OCI-LY1 (cell line): ENCODE results near the gene RBBP4.

ENCODE experiments used
- H2AFZ ChIP-seq: fragments of 200-600 bp; sonication (generic), shearing (Covaris generic); 2 replicates; pipeline ENCODE4 v1.6.0; 2014; ENCODE audit warnings: antibody characterized with exemption, mild to moderate bottlenecking, low read length
- H3F3A ChIP-seq: fragments of 200-600 bp; sonication (generic), shearing (Covaris generic); 2 replicates; pipeline ENCODE4 v1.6.0; 2014; ENCODE audit warnings: mild to moderate bottlenecking, antibody characterized with exemption, low read length, moderate library complexity; ENCODE audit not compliant: insufficient read depth
- H3K27ac ChIP-seq: fragments of 200-600 bp; sonication (generic); 2 replicates; pipeline ENCODE4 v1.5.1; 2014; ENCODE audit warnings: low read length, mixed run types, mild to moderate bottlenecking, low read depth; ENCODE audit not compliant: poor library complexity, severe bottlenecking
- H3K27me3 ChIP-seq: fragments of 200-600 bp; sonication (generic); 2 replicates; pipeline ENCODE4 v1.6.0; 2014; ENCODE audit warnings: antibody characterized with exemption, mild to moderate bottlenecking, low read length, moderate library complexity; ENCODE audit not compliant: insufficient read depth
- H3K36me3 ChIP-seq: fragments of 200-600 bp; sonication (generic); 2 replicates; pipeline ENCODE4 v1.6.1; 2014; ENCODE audit warnings: mild to moderate bottlenecking, antibody characterized with exemption, low read length, moderate library complexity, mixed read lengths; ENCODE audit not compliant: insufficient read depth
- H3K4me1 ChIP-seq: fragments of 200-600 bp; sonication (generic); 2 replicates; pipeline ENCODE4 v1.5.1; 2014; ENCODE audit warnings: mild to moderate bottlenecking, low read length, moderate library complexity; ENCODE audit not compliant: insufficient read depth, severe bottlenecking
- H3K4me2 ChIP-seq: fragments of 200-600 bp; sonication (generic), shearing (Covaris generic); 2 replicates; pipeline ENCODE4 v1.6.1; 2014; ENCODE audit warnings: low read length
- H3K4me3 ChIP-seq: fragments of 200-600 bp; sonication (generic); 2 replicates; pipeline ENCODE4 v1.5.1; 2014; ENCODE audit warnings: low read length, low read depth, mild to moderate bottlenecking, mixed read lengths; ENCODE audit not compliant: poor library complexity, severe bottlenecking
- H3K79me2 ChIP-seq: fragments of 200-600 bp; shearing (Covaris generic); 2 replicates; pipeline ENCODE4 v1.6.1; 2016; ENCODE audit warnings: mixed run types, low read length, mixed read lengths; ENCODE audit not compliant: insufficient read depth
- H3K9ac ChIP-seq: fragments of 200-600 bp; sonication (generic), shearing (Covaris generic); 2 replicates; pipeline ENCODE4 v1.6.1; 2014; ENCODE audit warnings: mild to moderate bottlenecking, low read length, mixed read lengths
- H3K9me2 ChIP-seq: fragments of 200-600 bp; sonication (generic), shearing (Covaris generic); 2 replicates; pipeline ENCODE4 v1.6.1; 2014; ENCODE audit warnings: low read depth, mild to moderate bottlenecking, low read length, mixed read lengths
- H3K9me3 ChIP-seq: fragments of 200-600 bp; shearing (Covaris generic); 2 replicates; pipeline ENCODE4 v1.6.1; 2014; ENCODE audit warnings: low read length, mixed read lengths
- H4K20me1 ChIP-seq: fragments of 200-600 bp; sonication (generic), shearing (Covaris generic); 2 replicates; pipeline ENCODE4 v1.6.0; 2016; ENCODE audit warnings: mild to moderate bottlenecking, low read length; ENCODE audit not compliant: insufficient read depth
- EZH2 ChIP-seq: fragments of 200-600 bp; sonication (generic), shearing (Covaris generic); IDR thresholded peaks from 2 replicates; pipeline ENCODE4 v1.8.0; 2017; ENCODE audit warnings: borderline replicate concordance, mixed run types, mild to moderate bottlenecking, antibody characterized with exemption, low read length, moderate library complexity, mixed read lengths
- TF ChIP-seq, protein P1 (sequence below): fragments of 200-600 bp; sonication (generic), shearing (Covaris generic); IDR thresholded peaks from 2 replicates; pipeline ENCODE4 v1.5.1; 2017; ENCODE audit warnings: mild to moderate bottlenecking, antibody characterized with exemption, low read length, moderate library complexity, mixed read lengths

The RBBP4 gene

GRCh38 chr1:32718527-32718926, 67.5 kb downstream of the RBBP4 start:
- Histone ChIP-seq H3K9ac (no peak overlapping the region), H3F3A (no peaks in the 10 kb centered on the region), H3K4me2 (no peak overlapping the region), H4K20me1 (no peaks in the 10 kb centered on the region), H3K9me3 (no peaks in the 10 kb centered on the region), H3K4me3 (no peak overlapping the region), H3K36me3 (no peaks in the 10 kb centered on the region), H3K27ac (no peak overlapping the region), H3K27me3 (0 out of 2 replicates have a peak, but pooled peaks cover 4% of the 10 kb centered on the region), H3K4me1 (peaks cover 9% of the 10 kb centered on the region), H3K79me2 (no peaks in the 10 kb centered on the region), H3K9me2 (no peaks in the 10 kb centered on the region), H2AFZ (no peak overlapping the region)
- TF ChIP-seq, protein P1, sequence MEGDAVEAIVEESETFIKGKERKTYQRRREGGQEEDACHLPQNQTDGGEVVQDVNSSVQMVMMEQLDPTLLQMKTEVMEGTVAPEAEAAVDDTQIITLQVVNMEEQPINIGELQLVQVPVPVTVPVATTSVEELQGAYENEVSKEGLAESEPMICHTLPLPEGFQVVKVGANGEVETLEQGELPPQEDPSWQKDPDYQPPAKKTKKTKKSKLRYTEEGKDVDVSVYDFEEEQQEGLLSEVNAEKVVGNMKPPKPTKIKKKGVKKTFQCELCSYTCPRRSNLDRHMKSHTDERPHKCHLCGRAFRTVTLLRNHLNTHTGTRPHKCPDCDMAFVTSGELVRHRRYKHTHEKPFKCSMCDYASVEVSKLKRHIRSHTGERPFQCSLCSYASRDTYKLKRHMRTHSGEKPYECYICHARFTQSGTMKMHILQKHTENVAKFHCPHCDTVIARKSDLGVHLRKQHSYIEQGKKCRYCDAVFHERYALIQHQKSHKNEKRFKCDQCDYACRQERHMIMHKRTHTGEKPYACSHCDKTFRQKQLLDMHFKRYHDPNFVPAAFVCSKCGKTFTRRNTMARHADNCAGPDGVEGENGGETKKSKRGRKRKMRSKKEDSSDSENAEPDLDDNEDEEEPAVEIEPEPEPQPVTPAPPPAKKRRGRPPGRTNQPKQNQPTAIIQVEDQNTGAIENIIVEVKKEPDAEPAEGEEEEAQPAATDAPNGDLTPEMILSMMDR: no peak
- no peak for TF ChIP-seq EZH2

GRCh38 chr1:32719681-32720275, 68.8 kb downstream of the RBBP4 start:
- Histone ChIP-seq H3K9me2 (no peaks in the 10 kb centered on the region), H3K27ac (no peak overlapping the region), H3K4me3 (no peak overlapping the region), H2AFZ (no peak overlapping the region), H3K79me2 (no peaks in the 10 kb centered on the region), H3K36me3 (no peaks in the 10 kb centered on the region), H3F3A (no peaks in the 10 kb centered on the region), H3K4me1 (peaks cover 9% of the 10 kb centered on the region), H3K4me2 (no peak overlapping the region), H3K9ac (no peak overlapping the region), H3K9me3 (no peaks in the 10 kb centered on the region), H3K27me3 (0 out of 2 replicates have a peak, but pooled peaks cover 4% of the 10 kb centered on the region), H4K20me1 (no peaks in the 10 kb centered on the region)
- TF ChIP-seq, protein P1: no peak
- no peak for TF ChIP-seq EZH2

DNA sequence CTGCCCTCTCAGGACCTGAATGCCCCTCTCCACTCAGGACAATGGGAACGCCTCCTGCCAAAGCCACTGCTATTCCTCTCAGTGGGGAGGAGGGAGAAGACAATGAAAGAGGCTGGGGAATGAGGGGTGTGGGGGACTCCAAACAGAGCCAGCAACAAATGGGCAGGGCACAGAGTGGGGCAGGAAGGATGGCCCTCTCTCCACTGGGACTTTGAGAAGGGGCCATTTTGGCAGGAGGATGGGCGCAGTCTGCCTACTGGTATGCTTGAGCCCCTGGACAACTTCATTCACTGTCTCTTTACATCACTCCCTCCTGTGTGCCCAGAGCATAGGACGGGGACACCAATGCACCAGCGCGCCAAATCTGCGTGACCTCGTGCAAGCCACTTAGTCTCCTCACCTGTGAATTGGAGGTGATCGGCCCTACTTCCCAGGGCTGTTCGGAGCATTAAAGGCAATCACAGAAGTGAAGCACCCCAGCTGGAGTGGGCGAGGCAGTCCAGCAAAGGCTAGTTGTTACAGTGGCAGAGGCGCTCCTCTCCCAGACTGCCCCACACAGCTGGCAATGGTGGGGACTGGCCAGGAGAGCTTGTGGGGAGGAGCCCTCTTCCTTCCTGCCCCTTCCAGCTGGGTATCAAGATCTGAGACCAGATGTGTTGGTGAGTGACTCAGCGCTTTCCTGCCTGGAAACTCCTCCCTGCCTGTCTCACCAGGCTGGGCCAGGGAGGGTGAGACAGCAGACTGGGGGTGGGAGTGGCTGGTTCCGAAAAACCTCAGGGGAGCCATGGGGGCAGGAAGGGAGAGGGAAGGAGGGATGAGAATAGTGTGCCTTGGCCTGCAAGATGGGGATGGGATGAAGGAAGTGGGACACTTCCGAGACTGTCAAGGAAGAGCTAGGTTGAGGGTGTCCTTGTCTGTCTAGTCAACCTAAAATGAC, 73.9 kb downstream of the RBBP4 start:
- Histone ChIP-seq H3K4me1 (no peaks in the 10 kb centered on the region), H3K79me2 (no peaks in the 10 kb centered on the region), H3K4me2 (no peak overlapping the region), H2AFZ (no peak overlapping the region), H3K36me3 (no peaks in the 10 kb centered on the region), H3K27ac (no peak overlapping the region), H3K9me3 (no peaks in the 10 kb centered on the region), H3K27me3 (0 out of 2 replicates have a peak, but pooled peaks cover 4% of the 10 kb centered on the region), H4K20me1 (no peaks in the 10 kb centered on the region), H3K4me3 (no peak overlapping the region), H3K9ac (no peak overlapping the region), H3K9me2 (no peaks in the 10 kb centered on the region), H3F3A (no peaks in the 10 kb centered on the region)
- TF ChIP-seq EZH2: no peak
- TF ChIP-seq, protein P1: no peak
